NCI-H82 treated with DMSO at 0.1 percent for 48 hours (cell line): ENCODE measurements around the gene IFITM5.
"Not testable (repeated sequence)": the region's sequence is repeated elsewhere in the genome, so short reads cannot be mapped to it uniquely, and the experiment has no call there.

Experiments
- DNase-seq: peaks from one replicate; lab custom pipeline; 2025; ENCODE audit not compliant: unreplicated experiment; lab: John Stamatoyannopoulos, UW

The IFITM5 gene

GRCh38 chr11:296171-297050 is 2.9 kb downstream of the IFITM5 start:
- DNase-seq: no peak

- DNase-seq: no peak
Measured at GRCh38 chr11:295351-296170, 3.8 kb downstream of the IFITM5 start.

- DNase-seq: no peak
Measured at GRCh38 chr11:294780-295179, 4.5 kb downstream of the IFITM5 start.

- no peak for DNase-seq
Measured at GRCh38 chr11:293852-294661, 5.3 kb downstream of the IFITM5 start.

GRCh38 chr11:293271-293851 is 6.0 kb downstream of the IFITM5 start:
- no peak for DNase-seq

- no peak for DNase-seq
Measured at GRCh38 chr11:292211-293121, 6.9 kb downstream of the IFITM5 start.

GRCh38 chr11:291281-292210 is 7.8 kb downstream of the IFITM5 start:
- DNase-seq: no peak

GRCh38 chr11:290621-291231 is 8.6 kb downstream of the IFITM5 start:
- no peak for DNase-seq

- DNase-seq: no peak
Measured at GRCh38 chr11:289712-290620, 9.4 kb downstream of the IFITM5 start.

GRCh38 chr11:289398-289711 is 10.0 kb downstream of the IFITM5 start:
- no peak for DNase-seq

GRCh38 chr11:288478-289397 is 10.6 kb downstream of the IFITM5 start, which contains the start of gene PGGHG:
Gene PGGHG (plus strand): TSS chr11:289126. CDS start chr11:289817, 691 bp downstream.
- DNase-seq: no peak

GRCh38 chr11:287821-288477 is 11.4 kb downstream of the IFITM5 start:
- DNase-seq: no peak

- not testable (repeated sequence) for DNase-seq
Measured at GRCh38 chr11:286977-287820, 12.1 kb downstream of the IFITM5 start.

- DNase-seq: no peak
Measured at GRCh38 chr11:285894-286220, 13.5 kb downstream of the IFITM5 start.
